ENCODE measurements around the gene CCDC32.

CCDC32 gene

DNA sequence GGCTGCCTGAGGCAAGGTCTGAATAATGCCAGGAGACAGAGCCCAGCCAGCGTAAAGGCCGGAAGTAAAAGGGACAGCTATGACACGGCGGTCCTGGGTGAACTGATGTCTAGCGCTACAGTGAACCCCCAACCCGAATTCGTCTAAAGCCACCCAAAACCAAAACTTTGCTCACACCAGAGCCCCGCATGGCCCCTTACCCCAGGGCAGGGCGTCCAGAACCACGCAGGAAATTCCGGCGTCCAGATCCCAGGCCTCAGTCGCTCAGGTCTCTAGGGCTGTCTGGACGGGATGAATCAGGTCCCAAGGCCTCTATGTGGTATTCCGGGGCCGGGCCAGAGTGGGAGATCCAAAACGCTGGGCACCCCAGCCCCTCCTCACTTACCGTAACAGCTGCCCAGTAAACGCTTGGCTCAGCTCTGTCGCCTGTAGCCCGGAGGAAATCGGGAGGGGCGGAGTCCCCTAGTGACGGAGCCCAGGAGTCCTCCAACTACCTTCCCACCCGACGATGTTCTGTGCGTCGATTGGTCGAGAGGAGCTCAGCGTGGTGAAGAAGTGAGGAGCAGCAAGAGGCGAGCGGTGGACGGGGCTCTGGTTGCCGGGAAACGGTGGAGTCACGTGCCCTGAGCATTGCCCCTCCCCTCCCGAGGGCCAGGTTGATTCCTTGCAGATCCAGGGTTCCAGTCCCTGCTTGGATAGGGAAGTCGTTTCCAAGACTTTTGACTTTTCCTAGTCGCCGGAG is at the start of gene CCDC32:
TSS of gene CCDC32 (minus strand) at position 452 of the 742 bp plus-strand sequence. CDS start 2,027 bp downstream, outside the sequence.
- Mint-ChIP-seq H3K9me3 (no peaks in the 10 kb centered on the region), H3K4me1 (peaks cover 51% of the 10 kb centered on the region), H3K27me3 (no peaks in the 10 kb centered on the region), H3K27ac (peak within 1 kb of the TSS; percentile 85 to 95), H3K4me3 (peak within 1 kb of the TSS; percentile 94)
- peak; percentile 97 for ATAC-seq
- peak; percentile 88 to 95 for DNase-seq

GRCh38 chr15:40613080-40613479 is 48.2 kb upstream of the CCDC32 start:
- H3K27me3 Mint-ChIP-seq: no peaks in the 10 kb centered on the region
- DNase-seq (no peak), ATAC-seq (no peak)
- no peak overlapping the region for H3K27ac Mint-ChIP-seq
- no peak overlapping the region for H3K4me3 Mint-ChIP-seq
- H3K9me3 Mint-ChIP-seq: no peaks in the 10 kb centered on the region
- H3K4me1 Mint-ChIP-seq: no peaks in the 10 kb centered on the region

GRCh38 chr15:40603935-40604334 is 39.1 kb upstream of the CCDC32 start:
- ATAC-seq: no peak
- H3K27me3 Mint-ChIP-seq: no peaks in the 10 kb centered on the region
- no peaks in the 10 kb centered on the region for H3K4me1 Mint-ChIP-seq
- no peaks in the 10 kb centered on the region for H3K9me3 Mint-ChIP-seq
- no peak overlapping the region for H3K27ac Mint-ChIP-seq
- no peak overlapping the region for H3K4me3 Mint-ChIP-seq
- no peak for DNase-seq

GRCh38 chr15:40600956-40601355 is 36.1 kb upstream of the CCDC32 start:
- no peaks in the 10 kb centered on the region for H3K4me1 Mint-ChIP-seq
- H3K27ac Mint-ChIP-seq: no peak overlapping the region
- H3K9me3 Mint-ChIP-seq: no peaks in the 10 kb centered on the region
- no peaks in the 10 kb centered on the region for H3K27me3 Mint-ChIP-seq
- ATAC-seq (no peak), DNase-seq (no peak)
- H3K4me3 Mint-ChIP-seq: no peak overlapping the region

DNA sequence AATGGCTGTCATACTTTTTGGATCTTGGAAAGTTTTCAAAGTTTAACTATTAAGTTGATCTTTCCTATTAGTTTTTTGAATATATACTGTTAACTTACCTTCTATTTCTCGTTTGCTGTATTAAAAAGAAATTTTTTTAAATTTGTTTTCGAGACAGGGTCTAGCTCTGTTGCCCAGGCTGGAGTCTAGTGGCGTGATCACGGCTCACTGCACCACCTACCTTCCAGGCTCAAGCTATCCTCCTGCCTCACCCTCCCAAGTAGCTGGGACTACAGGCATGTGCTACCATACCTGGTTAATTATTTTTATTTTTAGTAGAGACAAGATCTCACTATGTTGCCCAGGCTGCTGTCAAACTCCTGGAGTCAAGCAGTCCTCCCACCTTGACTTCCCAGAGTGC is 33.8 kb upstream of the CCDC32 start:
- ATAC-seq: no peak
- no peak overlapping the region for H3K4me3 Mint-ChIP-seq

DNA sequence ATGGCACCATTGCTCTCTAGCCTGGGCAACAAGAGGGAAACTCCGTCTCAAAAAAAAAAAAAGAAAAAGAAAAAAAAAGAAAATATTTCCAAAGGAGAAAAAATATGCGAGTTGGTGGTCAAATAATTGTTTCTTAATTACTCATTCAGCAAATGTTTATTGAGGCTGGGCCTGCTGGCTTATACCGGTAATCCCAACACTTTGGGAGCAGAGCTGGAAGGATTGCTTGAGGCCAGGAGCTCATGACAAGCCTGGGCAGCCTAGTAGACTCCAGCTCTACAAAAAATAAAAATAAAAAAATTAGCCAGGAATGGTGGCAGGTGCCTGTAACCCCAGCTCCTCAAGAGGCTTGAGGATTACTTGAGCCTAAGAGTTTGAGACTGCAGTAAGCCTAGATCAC is 33.3 kb upstream of the CCDC32 start:
- H3K27ac Mint-ChIP-seq: no peak overlapping the region
- DNase-seq: no peak
- H3K27me3 Mint-ChIP-seq: peaks cover 8% of the 10 kb centered on the region
- ATAC-seq: no peak
- no peaks in the 10 kb centered on the region for H3K9me3 Mint-ChIP-seq
- H3K4me1 Mint-ChIP-seq: peaks cover 15% of the 10 kb centered on the region
- no peak overlapping the region for H3K4me3 Mint-ChIP-seq

More for the DNA sequence above, 33.8 kb upstream of the CCDC32 start:
- peaks cover 9% of the 10 kb centered on the region for H3K4me1 Mint-ChIP-seq
- no peaks in the 10 kb centered on the region for H3K9me3 Mint-ChIP-seq
- DNase-seq: no peak
- peaks cover 8% of the 10 kb centered on the region for H3K27me3 Mint-ChIP-seq
- no peak overlapping the region for H3K27ac Mint-ChIP-seq

GRCh38 chr15:40597024-40597423 is 32.2 kb upstream of the CCDC32 start:
- Mint-ChIP-seq H3K9me3 (no peaks in the 10 kb centered on the region), H3K27me3 (peaks cover 8% of the 10 kb centered on the region), H3K27ac (no peak overlapping the region), H3K4me3 (no peak overlapping the region), H3K4me1 (peaks cover 23% of the 10 kb centered on the region)
- ATAC-seq (no peak), DNase-seq (no peak)

- DNase-seq (no peak), ATAC-seq (no peak)
- H3K27me3 Mint-ChIP-seq: peaks cover 8% of the 10 kb centered on the region
- no peaks in the 10 kb centered on the region for H3K9me3 Mint-ChIP-seq
- no peak overlapping the region for H3K4me3 Mint-ChIP-seq
- peaks cover 23% of the 10 kb centered on the region for H3K4me1 Mint-ChIP-seq
- H3K27ac Mint-ChIP-seq: no peak overlapping the region
These were observed 30.9 kb upstream of the CCDC32 start for GRCh38 chr15:40595773-40596172.

DNA sequence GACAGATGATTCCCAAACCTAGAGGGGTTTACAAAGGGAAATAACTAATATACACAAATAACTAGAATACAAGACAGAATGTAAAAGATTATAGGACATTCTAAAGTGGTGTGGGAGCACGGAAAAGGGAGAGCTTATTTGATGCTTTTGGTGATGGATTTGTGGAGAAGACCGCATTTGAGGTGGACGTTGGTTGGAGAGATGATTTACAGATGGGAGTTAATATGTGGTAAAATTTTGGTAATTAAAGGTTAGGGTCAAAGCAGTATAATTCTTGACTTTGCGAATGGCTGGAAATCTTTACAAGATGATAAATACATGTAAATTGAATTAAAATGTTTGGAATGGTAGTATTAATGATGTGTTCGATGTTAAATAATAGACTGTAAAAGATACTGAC is 30.4 kb upstream of the CCDC32 start:
- peak overlapping the region; percentile 87 to 90 for H3K4me3 Mint-ChIP-seq
- H3K9me3 Mint-ChIP-seq: no peaks in the 10 kb centered on the region
- peaks cover 28% of the 10 kb centered on the region for H3K4me1 Mint-ChIP-seq
- peaks cover 8% of the 10 kb centered on the region for H3K27me3 Mint-ChIP-seq
- ATAC-seq (no peak), DNase-seq (no peak)
- H3K27ac Mint-ChIP-seq: peak overlapping the region in 1 of 2 donors; percentile 57

- DNase-seq (no peak), ATAC-seq (peak; percentile 80)
- peaks cover 34% of the 10 kb centered on the region for H3K4me1 Mint-ChIP-seq
- H3K9me3 Mint-ChIP-seq: no peaks in the 10 kb centered on the region
- H3K4me3 Mint-ChIP-seq: peak overlapping the region; percentile 87 to 90
- H3K27ac Mint-ChIP-seq: peak overlapping the region; percentile 99
- H3K27me3 Mint-ChIP-seq: peaks cover 8% of the 10 kb centered on the region
These were observed 29.6 kb upstream of the CCDC32 start for GRCh38 chr15:40594429-40594836.

- Mint-ChIP-seq H3K4me1 (peaks cover 36% of the 10 kb centered on the region), H3K9me3 (no peaks in the 10 kb centered on the region), H3K27ac (peak within 1 kb of the TSS; percentile 99), H3K4me3 (peak within 1 kb of the TSS; percentile 87 to 90), H3K27me3 (peaks cover 8% of the 10 kb centered on the region)
- ATAC-seq (peak; percentile 89), DNase-seq (peak; percentile 95 to 96)
These were observed 29.0 kb upstream of the CCDC32 start, which contains the start of gene KNL1 for GRCh38 chr15:40593588-40594428. TSS of gene KNL1 (plus strand) at chr15:40594249. CDS start at chr15:40602932, 8,683 bp downstream.

- Mint-ChIP-seq H3K27me3 (peaks cover 8% of the 10 kb centered on the region), H3K9me3 (no peaks in the 10 kb centered on the region), H3K27ac (peak overlapping the region; percentile 65 to 99), H3K4me3 (no peak overlapping the region), H3K4me1 (peaks cover 36% of the 10 kb centered on the region)
- ATAC-seq: no peak
- DNase-seq: no peak
These were observed 28.3 kb upstream of the CCDC32 start for GRCh38 chr15:40593165-40593564.

DNA sequence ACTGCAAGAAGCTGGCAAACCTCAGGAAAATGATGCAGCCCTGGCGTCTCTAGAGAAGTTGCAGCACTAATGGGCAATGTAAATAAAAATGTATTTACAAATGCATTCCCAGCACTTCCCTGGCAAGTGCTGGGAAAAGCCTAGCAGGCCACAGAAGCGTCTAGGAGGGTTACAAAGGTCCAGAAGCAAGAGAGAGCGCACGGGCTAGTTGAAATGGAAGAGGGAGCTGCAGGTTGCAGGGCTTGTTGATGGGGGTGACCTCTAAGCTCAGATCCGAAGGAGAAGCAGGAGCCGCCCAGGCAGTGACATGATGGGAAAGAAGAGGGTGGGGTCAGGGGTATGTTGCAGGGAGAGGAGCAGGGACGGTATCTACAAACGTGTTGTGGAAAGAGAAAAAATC is 26.5 kb upstream of the CCDC32 start:
- DNase-seq (no peak), ATAC-seq (no peak)
- no peaks in the 10 kb centered on the region for H3K9me3 Mint-ChIP-seq
- peaks cover 8% of the 10 kb centered on the region for H3K27me3 Mint-ChIP-seq
- H3K27ac Mint-ChIP-seq: peak overlapping the region in 1 of 2 donors; percentile 83
- H3K4me3 Mint-ChIP-seq: no peak overlapping the region
- H3K4me1 Mint-ChIP-seq: peaks cover 36% of the 10 kb centered on the region

DNA sequence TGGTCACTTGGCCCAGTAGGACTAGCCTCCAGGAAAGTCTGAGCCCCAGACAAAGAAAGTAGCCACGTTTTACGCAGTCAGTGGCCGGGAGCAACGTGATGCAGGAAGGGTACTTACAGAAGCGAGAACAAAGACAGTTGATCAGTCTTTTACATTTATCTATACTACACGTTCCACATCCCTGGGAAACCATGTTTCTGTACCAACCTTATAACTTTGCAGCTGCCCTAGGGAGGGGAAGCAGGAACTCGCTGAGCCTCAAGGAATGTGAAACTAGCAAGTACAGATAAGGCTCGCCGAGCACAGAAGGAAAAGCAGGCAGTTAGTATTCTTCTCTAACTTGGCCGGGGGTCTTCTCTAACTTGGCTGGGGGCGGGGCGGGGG is 25.8 kb upstream of the CCDC32 start:
- Mint-ChIP-seq H3K4me3 (peak overlapping the region; percentile 84), H3K27me3 (peaks cover 8% of the 10 kb centered on the region), H3K4me1 (peaks cover 36% of the 10 kb centered on the region), H3K9me3 (no peaks in the 10 kb centered on the region), H3K27ac (no peak overlapping the region)
- no peak for DNase-seq
- ATAC-seq: no peak

GRCh38 chr15:40584191-40584590 is 19.3 kb upstream of the CCDC32 start:
- H3K27me3 Mint-ChIP-seq: no peaks in the 10 kb centered on the region
- H3K4me3 Mint-ChIP-seq: no peak overlapping the region
- ATAC-seq: no peak
- H3K9me3 Mint-ChIP-seq: no peaks in the 10 kb centered on the region
- DNase-seq: no peak
- H3K4me1 Mint-ChIP-seq: no peaks in the 10 kb centered on the region
- no peak overlapping the region for H3K27ac Mint-ChIP-seq

GRCh38 chr15:40582726-40583246 is 17.9 kb upstream of the CCDC32 start:
- Mint-ChIP-seq H3K27me3 (no peaks in the 10 kb centered on the region), H3K9me3 (no peaks in the 10 kb centered on the region), H3K27ac (no peak overlapping the region), H3K4me3 (peak overlapping the region in 1 of 2 donors; percentile 25), H3K4me1 (no peaks in the 10 kb centered on the region)
- ATAC-seq: no peak
- DNase-seq: no peak

Data from stimulated activated naive CD8-positive, alpha-beta T cell treated with anti-CD3 and anti-CD28 coated beads, Interleukin-15, amount 100 ng/mL, for 72 hours (primary cell).